Activated naive CD8-positive, alpha-beta T cell treated with anti-CD3 and anti-CD28 coated beads for 36 hours (primary cell): ENCODE results near the gene MSX1. TPM values are rescaled to one million over a fixed set of nuclear protein-coding genes. Genes with fewer than 3 reads are reported as not detected.

Experiments used
- DNase-seq: peaks from one replicate; pipeline ENCODE4 v3.0.0; 2021
- H3K27ac Mint-ChIP-seq: one replicate; pipeline ENCODE4 v1.8.0; 2022; ENCODE audit warnings: mild to moderate bottlenecking, moderate library complexity, mixed read lengths
- H3K27me3 Mint-ChIP-seq: one replicate; pipeline ENCODE4 v1.8.0; 2022; ENCODE audit warnings: mild to moderate bottlenecking, mixed read lengths
- H3K36me3 Mint-ChIP-seq: one replicate; pipeline ENCODE4 v1.8.0; 2021; ENCODE audit warnings: mild to moderate bottlenecking, mixed read lengths
- H3K4me1 Mint-ChIP-seq: one replicate; pipeline ENCODE4 v1.8.0; 2021; ENCODE audit warnings: mixed read lengths
- H3K4me3 Mint-ChIP-seq: one replicate; pipeline ENCODE4 v1.8.0; 2022; ENCODE audit warnings: mild to moderate bottlenecking, moderate library complexity, mixed read lengths
- H3K9me3 Mint-ChIP-seq: one replicate; pipeline ENCODE4 v1.8.0; 2022; ENCODE audit warnings: mixed read lengths
- total RNA-seq, 2 experiments: library from RNA; stranded (reverse); gene quantifications; one replicate each; pipeline ENCODE4 v1.2.3, GENCODE V29; 2021

Gene MSX1
- total RNA-seq, 2 experiments from 2014 or later: 0.10 to 0.14 TPM

DNA sequence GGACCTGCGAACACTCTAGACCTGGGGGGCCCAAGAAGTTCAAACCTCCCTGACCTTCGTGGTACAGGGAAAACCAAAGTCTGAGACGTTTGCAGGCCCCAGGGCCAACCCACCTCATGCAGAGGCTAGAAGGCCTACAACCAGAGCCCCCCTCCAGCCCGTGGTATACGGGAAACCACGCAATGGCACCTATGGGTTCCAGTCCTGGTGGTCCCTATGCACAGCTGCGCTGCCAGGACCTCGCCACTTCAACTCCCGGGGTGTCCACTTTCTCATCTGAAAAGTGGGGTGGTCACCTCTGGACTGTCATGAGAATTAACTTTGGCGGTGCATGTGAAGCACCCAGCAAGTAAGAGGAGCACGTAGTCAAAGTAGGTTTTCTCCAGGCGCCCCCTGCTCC is 8.4 kb upstream of the MSX1 start:
- H3K27me3 Mint-ChIP-seq: peaks cover 80% of the 10 kb centered on the region
- peaks cover 19% of the 10 kb centered on the region for H3K4me1 Mint-ChIP-seq
- H3K9me3 Mint-ChIP-seq: no peaks in the 10 kb centered on the region
- no peak for DNase-seq
- H3K4me3 Mint-ChIP-seq: no peak overlapping the region
- H3K27ac Mint-ChIP-seq: no peak overlapping the region
- peaks cover 2% of the 10 kb centered on the region for H3K36me3 Mint-ChIP-seq

GRCh38 chr4:4851906-4852305 is 7.6 kb upstream of the MSX1 start:
- H3K36me3 Mint-ChIP-seq: peaks cover 2% of the 10 kb centered on the region
- H3K27me3 Mint-ChIP-seq: peaks cover 86% of the 10 kb centered on the region

GRCh38 chr4:4852591-4853362 is 6.7 kb upstream of the MSX1 start:
- H3K27me3 Mint-ChIP-seq: peaks cover 88% of the 10 kb centered on the region
- peaks cover 29% of the 10 kb centered on the region for H3K4me1 Mint-ChIP-seq
- peak overlapping the region; percentile 40 for H3K27ac Mint-ChIP-seq
- no peak for DNase-seq
- peaks cover 2% of the 10 kb centered on the region for H3K36me3 Mint-ChIP-seq
- peak overlapping the region; percentile 67 for H3K4me3 Mint-ChIP-seq
- peaks cover 2% of the 10 kb centered on the region for H3K9me3 Mint-ChIP-seq

More at GRCh38 chr4:4851906-4852305, 7.6 kb upstream of the MSX1 start:
- DNase-seq: no peak
- Mint-ChIP-seq H3K4me1 (peaks cover 23% of the 10 kb centered on the region), H3K9me3 (no peaks in the 10 kb centered on the region), H3K4me3 (no peak overlapping the region), H3K27ac (no peak overlapping the region)

- peaks cover 29% of the 10 kb centered on the region for H3K4me1 Mint-ChIP-seq
- peaks cover 90% of the 10 kb centered on the region for H3K27me3 Mint-ChIP-seq
- H3K36me3 Mint-ChIP-seq: peaks cover 2% of the 10 kb centered on the region
- no peak overlapping the region for H3K27ac Mint-ChIP-seq
- no peak for DNase-seq
- H3K9me3 Mint-ChIP-seq: peaks cover 3% of the 10 kb centered on the region
- peak overlapping the region; percentile 67 for H3K4me3 Mint-ChIP-seq
Observed at GRCh38 chr4:4853371-4853823, 6.1 kb upstream of the MSX1 start.

GRCh38 chr4:4853921-4854648 is 5.4 kb upstream of the MSX1 start:
- Mint-ChIP-seq H3K9me3 (peaks cover 3% of the 10 kb centered on the region), H3K4me1 (peaks cover 35% of the 10 kb centered on the region), H3K27me3 (peaks cover 90% of the 10 kb centered on the region), H3K27ac (no peak overlapping the region), H3K4me3 (peak overlapping the region; percentile 29), H3K36me3 (peaks cover 4% of the 10 kb centered on the region)
- DNase-seq: no peak

GRCh38 chr4:4854649-4855295 is 4.7 kb upstream of the MSX1 start:
- DNase-seq: no peak
- H3K27ac Mint-ChIP-seq: no peak overlapping the region
- peaks cover 90% of the 10 kb centered on the region for H3K27me3 Mint-ChIP-seq
- H3K4me1 Mint-ChIP-seq: peaks cover 35% of the 10 kb centered on the region
- peaks cover 3% of the 10 kb centered on the region for H3K9me3 Mint-ChIP-seq
- H3K36me3 Mint-ChIP-seq: peaks cover 4% of the 10 kb centered on the region
- no peak overlapping the region for H3K4me3 Mint-ChIP-seq

GRCh38 chr4:4855301-4856070 is 4.0 kb upstream of the MSX1 start:
- peak overlapping the region; percentile 54 for H3K4me3 Mint-ChIP-seq
- no peak for DNase-seq
- H3K9me3 Mint-ChIP-seq: peaks cover 3% of the 10 kb centered on the region
- peak overlapping the region; percentile 56 for H3K27ac Mint-ChIP-seq
- H3K27me3 Mint-ChIP-seq: peaks cover 90% of the 10 kb centered on the region
- H3K36me3 Mint-ChIP-seq: peaks cover 4% of the 10 kb centered on the region
- H3K4me1 Mint-ChIP-seq: peaks cover 37% of the 10 kb centered on the region

DNA sequence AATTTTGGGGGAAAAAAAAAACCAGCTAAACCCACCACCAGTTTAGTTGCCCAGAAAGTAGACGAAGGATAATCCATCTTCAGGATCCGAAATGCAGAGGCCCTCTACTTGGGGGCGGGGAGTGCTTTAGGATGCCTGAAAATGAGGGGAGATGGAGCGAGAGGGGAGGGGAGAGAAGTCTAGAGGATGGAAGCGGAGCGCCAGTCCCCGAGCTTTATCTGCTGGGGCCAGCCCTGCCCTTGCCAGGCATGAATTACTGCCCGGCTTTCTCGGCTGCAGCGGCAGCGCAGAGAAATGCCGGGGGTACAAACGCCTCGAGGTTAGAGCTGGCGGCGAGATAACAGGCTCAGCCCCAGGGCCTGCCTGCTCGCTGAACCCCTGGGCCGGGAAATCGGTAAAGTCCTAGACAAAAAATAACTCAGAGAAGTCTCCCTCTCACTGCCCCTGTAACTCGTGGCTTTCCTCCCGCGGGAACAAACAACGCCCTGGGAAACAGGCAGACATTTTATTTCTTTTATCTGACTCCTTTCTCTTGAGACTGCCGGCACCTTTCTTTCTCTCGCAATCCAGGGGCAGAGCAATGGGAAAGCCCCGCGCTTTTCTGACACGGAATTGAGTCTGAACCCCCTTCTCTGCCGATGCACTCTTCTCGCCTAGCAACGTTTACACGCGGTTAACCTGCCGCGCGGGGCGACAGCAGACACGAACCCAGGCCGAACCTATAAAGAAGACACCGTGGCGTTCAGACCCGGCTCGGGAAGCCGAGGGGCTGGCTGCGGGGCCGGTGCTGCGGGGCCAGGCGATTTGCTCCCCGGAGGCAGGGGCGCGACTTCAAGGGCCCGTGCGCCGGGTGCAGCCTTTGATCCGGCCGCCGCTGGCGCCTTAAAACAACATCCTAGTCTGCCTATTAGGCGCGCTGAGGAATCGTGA is 3.1 kb upstream of the MSX1 start:
- DNase-seq: no peak

GRCh38 chr4:4857001-4857808 is 2.3 kb upstream of the MSX1 start:
- Mint-ChIP-seq H3K36me3 (peaks cover 4% of the 10 kb centered on the region), H3K4me1 (peaks cover 48% of the 10 kb centered on the region), H3K27ac (peak overlapping the region; percentile 61), H3K9me3 (peaks cover 3% of the 10 kb centered on the region), H3K4me3 (no peak overlapping the region), H3K27me3 (peaks cover 90% of the 10 kb centered on the region)
- no peak for DNase-seq

More for the DNA sequence above, 3.1 kb upstream of the MSX1 start:
- H3K9me3 Mint-ChIP-seq: peaks cover 3% of the 10 kb centered on the region
- peak overlapping the region; percentile 56 for H3K27ac Mint-ChIP-seq
- peaks cover 43% of the 10 kb centered on the region for H3K4me1 Mint-ChIP-seq
- peaks cover 90% of the 10 kb centered on the region for H3K27me3 Mint-ChIP-seq
- peak overlapping the region; percentile 64 for H3K4me3 Mint-ChIP-seq
- peaks cover 4% of the 10 kb centered on the region for H3K36me3 Mint-ChIP-seq

DNA sequence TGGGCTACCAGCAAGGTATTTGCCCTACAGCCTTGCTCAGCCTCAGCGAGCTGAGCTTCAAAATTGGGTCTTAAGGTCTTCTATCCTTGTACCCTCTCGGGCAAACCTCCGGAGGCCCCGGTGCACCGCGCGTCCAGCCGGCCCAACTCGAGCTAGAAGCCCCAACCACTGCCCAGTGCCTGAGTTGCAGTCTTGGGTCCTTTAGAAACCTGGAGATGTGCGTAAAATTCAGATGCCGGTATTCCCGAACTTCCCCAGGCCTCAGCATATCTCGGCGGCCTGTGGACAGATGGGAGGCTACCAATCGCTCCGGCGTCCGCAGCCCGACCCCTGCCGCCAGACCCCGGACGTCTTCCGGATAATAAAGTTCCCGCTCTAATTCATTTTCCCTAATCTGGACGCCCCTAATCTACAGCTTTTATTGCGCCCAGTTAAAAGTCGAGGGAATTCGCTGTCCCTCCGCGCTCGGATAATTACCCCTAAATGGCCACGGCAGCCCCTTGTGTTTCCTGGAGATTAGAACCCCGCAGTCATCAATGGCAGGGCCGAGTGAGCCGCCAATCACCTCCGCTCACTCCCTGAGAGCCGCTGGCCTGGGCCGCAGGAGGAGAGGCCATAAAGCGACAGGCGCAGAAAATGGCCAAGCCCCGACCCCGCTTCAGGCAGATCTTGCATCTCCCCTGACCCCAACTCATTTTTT is 1.5 kb upstream of the MSX1 start:
- Mint-ChIP-seq H3K4me1 (peaks cover 43% of the 10 kb centered on the region), H3K4me3 (no peak overlapping the region), H3K27ac (no peak overlapping the region)

DNA sequence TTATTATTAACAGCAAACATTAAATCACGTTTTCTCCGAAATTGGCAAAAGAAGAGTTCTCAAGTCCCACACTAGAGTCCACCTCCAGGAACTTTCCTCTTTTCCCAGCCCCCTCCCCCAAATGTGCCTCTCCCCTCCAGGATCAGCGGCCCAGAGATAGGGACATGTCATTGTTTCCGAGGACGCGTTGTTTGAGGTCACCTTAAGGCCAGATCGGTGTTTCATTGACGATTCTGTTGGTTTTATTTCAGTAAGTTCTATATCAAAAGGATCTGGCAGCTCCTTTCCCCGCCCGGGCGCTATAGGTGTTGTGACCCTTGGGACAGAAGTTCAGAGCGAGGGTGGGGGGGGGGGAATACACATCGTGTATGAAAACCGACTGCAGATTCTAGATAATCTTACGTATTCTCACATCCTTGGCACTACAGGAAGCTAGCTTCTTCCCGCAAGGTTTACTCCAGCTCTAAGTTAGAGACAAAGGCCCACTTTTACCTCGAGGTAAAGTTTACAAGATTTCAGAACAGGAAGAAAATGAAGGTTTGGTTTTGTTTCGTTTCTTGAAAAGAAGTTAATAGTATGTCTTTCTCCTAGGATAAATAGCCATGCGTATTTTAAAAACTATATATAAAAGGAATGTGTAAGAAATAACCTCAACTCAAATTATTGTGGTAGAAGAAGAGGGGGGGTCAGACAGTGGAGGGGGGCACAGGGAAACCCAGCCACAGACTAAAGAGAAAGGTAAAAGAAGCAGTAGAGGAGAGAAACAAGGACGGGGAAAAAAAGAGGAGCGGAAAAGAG is 739 bp upstream of the MSX1 start:
- H3K4me1 Mint-ChIP-seq: peaks cover 39% of the 10 kb centered on the region

More for the DNA sequence above, 1.5 kb upstream of the MSX1 start:
- H3K27me3 Mint-ChIP-seq: peaks cover 90% of the 10 kb centered on the region
- no peak for DNase-seq
- H3K36me3 Mint-ChIP-seq: peaks cover 4% of the 10 kb centered on the region
- peaks cover 4% of the 10 kb centered on the region for H3K9me3 Mint-ChIP-seq

More for the DNA sequence above, 739 bp upstream of the MSX1 start:
- peaks cover 4% of the 10 kb centered on the region for H3K36me3 Mint-ChIP-seq
- H3K4me3 Mint-ChIP-seq: peak overlapping the region; percentile 25
- peaks cover 90% of the 10 kb centered on the region for H3K27me3 Mint-ChIP-seq
- no peak overlapping the region for H3K27ac Mint-ChIP-seq
- H3K9me3 Mint-ChIP-seq: peaks cover 4% of the 10 kb centered on the region
- no peak for DNase-seq
